Activated CD4-positive, CD25-positive, alpha-beta regulatory T cell treated with anti-CD3 and anti-CD28 coated beads, Interleukin-2, amount 50 U/mL, for 16 hours (primary cell): ENCODE measurements around the gene CFHR1.

Experiments used
- DNase-seq: peaks from one replicate; pipeline ENCODE4 v3.0.0-alpha.2; 2020; ENCODE audit warnings: low read depth, low spot score

Gene CFHR1

DNA sequence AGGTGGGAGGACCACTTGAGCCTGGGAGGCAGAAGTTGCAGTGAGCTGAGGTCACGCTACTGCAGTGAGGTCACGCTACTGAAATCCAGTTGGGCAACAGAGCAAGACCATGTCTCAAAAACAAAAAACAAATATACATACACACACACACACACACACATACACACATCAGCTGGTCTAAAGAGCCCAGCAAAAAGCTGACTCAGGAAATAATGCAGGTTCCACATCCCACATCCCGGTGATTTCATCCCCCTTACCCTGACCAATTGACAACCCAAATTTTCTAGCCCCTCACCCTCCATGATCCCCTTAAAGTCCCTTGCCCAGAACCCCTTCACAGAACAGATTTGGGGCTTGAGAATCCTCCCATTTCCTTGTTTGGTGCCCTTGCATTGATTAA, 56.4 kb downstream of the CFHR1 start:
- no peak for DNase-seq

GRCh38 chr1:196877964-196878363, 58.4 kb downstream of the CFHR1 start:
- no peak for DNase-seq
